Astrocyte of the hippocampus (primary cell): ENCODE measurements around the gene GJB4.
"Not testable (repeated sequence)": the region's sequence is repeated elsewhere in the genome, so short reads cannot be mapped to it uniquely, and the experiment has no call there.

Experiments
- DNase-seq: peaks from one replicate; pipeline ENCODE4 v3.0.0; 2011; ENCODE audit warnings: low read depth, low spot score

GJB4 gene

DNA sequence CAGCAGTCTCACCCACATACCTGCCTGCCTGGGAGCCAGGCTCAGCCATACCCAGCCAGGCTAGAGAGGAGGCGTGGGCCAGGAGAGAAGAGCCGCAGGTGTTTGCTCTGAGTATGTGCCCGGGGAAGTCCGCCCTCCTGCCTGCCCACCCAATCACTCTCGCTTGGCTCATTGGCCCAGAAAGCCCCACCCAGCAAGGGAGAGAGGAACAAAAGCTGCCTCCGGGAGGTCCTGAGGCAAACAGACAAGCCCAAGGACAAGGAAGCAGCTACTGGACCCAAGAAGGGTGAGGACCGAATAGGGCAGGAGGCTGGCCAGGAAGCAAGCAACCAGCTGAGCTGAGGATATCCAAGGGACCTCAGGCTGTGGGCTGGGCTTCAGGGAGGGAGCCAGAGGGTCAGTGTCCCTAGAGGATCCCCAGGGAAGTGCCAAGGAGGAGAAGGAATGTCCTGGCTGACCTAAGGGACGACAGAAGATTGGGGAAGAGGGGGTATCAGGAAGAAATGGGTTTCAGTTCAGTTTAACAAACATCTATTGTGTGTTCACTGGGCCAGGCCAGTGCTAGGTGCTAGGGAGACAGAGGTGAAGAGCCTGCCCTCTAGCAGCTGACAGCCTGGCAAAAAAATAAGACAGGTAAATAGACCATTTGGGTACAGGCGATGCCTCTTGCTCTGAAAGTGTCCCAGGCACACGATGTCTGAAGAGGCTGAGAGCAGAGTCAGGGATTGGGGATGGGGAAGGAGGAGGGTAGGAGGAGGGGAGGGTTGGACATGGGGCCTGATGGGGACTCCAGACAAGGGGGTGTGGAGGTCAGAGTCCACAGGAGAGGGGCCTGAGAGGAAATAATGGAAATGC is at the start of gene GJB4:
TSS of gene GJB4 (plus strand) at position 238 of the 855 bp plus-strand sequence. CDS start 1,515 bp downstream, outside the sequence.
- no peak for DNase-seq

DNA sequence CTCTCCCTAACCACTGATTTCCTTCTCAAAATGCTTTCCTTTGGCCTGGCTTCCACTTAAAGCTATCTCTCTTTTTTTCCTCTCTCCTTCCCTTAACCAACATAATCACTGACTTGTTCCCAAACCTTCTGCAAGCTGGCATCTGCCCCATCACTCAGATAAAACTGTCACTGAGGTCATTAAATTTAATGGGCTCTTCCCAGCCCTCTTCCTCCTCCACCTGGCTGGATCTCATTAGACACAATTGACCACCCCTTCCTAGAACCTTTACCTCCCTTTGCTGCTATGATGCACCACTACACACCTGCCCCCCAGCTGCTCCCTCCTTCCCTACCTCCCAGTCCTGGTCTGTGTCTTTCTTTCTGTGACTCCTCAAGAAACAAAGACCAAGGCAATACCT is 48.7 kb upstream of the GJB4 start:
- no peak for DNase-seq

DNA sequence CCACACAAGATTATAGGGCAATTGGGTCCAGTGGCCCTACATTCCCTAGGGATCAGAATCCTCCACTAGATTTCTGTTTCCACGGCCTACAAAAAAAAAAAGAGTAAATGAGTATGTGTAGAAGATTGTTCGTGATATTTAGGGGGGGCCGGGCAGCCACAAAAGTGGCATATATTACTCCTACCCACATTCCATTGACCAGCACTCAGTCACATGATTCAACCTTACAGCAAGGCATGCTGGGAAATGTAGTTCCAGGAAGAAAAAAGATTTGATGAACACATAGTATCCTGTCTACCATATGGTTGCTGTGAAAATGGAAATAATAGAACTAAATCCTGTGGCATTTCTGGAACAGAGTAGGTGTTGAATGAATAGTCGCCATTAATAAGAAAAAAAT is 48.1 kb upstream of the GJB4 start:
- DNase-seq = no peak

DNA sequence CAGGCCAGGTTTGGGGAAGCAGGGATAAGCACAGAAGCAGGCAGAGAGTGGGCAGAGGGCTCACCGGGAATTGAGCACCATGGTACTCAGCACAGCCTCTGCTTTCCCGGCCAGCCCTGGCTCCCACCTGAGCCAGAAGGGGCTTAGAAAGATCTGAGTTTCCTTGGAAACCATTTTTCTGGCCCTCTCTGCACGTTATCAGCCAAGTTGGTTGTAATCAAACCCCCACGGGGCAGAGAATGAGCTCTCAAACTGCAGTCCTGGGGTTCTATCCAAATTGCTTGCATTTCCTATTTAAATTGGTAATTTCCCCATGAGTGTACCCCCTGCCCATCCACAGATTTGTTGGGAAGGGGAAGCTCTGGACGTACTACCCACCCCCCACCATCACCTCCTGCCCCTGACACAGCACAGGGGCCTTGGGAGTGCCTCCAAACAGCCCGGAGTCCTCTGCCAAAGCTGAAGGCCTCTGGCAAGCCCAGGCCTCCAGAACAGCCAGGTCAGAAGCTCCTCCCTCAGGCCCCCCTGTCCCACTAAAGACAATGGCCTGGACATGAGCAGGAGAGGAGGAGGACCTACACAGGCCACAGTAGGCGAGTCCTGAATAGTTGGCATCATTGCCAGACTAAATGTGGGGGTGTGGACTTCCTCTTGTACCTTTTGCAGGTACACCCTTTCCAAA is 47.4 kb upstream of the GJB4 start:
- no peak for DNase-seq

DNA sequence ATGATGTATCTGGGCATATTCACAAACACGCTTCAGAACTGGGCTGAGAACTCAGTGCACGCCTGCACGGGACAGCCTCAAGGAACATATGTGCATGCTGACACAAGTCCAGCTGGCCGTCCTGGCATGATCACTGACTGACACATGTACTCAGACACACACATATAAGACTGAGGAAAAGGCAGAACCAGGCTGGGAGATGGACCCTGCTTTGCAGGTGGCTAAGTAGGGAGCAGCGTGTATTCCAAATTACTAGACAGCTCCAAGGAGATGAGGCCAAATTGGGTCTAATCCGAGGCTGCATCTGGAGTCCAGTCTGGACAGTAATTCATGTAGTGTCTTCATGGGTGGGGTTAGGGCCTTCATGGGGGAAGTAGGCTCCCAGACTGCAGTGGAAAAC is 46.1 kb upstream of the GJB4 start:
- no peak for DNase-seq

DNA sequence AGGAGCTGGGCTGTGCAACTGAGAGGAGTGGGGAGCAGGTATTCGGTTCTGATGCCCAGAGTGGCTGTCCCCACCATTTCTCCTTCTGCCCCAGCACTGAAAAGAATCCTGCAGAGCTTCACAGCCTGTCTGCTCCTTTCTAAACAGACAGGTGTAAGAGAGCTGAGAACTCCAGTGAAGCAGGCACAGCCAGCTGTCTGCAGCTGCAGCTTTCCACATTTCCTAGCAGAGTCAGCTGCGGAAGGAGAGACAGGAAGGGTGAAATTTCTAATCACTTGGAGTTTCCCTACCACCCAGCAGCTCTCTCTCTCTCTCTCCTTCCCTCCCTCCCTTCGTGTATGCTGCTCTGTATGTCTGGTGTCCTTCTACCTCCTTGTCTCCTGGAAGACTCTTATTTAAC is 45.2 kb upstream of the GJB4 start:
- DNase-seq = no peak

DNA sequence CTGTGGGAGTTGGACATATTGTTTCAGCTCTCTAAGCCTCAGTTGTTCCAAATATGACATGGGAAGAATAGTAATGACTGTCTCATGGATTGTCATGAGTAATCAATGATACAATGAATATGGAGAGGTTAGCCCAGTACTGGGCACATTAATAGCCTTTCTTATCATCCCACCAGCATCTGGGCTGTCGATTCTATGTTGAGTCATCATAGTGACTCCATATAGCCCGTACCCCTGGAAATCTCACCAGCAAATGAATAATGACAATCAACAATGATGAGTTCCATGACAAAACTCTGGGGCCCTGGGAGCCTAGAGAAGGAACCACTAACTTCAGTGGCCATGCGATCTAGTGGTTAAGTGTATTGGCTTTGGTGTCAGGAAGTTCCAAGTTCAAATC is 44.4 kb upstream of the GJB4 start:
- DNase-seq = no peak

DNA sequence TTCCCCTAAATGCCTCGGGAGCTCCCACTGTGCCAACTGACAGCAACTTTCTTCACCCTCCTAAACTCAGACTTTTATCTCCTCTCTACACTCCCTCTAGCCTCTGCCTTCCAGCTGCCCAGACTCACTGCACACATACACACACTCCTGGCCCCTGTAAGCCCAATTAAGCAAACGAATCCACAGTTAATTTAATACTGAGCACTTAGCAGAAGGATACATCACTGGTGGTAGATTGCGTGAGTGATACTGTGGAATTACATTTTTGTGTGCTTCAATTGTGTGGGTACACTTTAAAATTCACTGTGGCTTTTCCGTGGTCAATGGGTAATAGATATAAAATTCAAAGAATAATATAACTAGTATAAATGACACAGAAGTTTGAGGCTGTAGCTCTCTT is 38.3 kb upstream of the GJB4 start:
- no peak for DNase-seq

DNA sequence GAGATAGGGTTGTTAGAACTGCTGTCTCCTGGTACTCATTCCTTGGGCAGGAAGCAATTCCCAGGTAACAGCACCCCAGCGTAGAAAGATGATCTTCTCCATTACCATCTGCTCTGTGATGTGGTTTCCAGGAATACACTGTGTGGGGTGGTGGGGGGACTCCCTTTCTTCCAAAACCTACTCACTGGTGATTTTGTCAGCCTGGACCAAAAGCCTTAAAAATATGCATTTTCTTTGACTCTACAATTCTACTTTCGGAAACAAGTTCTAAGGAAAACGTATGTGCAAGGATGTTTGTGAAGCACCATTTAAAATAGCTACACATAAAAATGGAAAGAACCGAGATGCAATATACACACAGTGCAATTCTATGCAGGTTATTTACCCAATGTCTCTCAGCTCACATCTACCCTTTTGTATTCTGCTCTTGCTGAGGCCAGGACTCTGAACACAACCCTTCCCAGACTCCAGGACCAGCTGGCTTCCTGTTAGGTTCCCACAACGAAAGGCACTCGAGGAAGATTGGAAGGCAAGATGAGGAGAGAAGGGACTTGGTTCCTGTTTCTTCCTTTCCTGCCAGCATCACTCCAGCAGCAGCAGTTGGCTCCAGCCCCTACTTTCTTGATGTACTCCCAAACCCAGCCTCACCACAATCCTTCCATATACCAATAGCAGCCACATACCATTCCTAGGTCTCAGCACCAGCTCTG is 37.7 kb upstream of the GJB4 start:
- DNase-seq = no peak

DNA sequence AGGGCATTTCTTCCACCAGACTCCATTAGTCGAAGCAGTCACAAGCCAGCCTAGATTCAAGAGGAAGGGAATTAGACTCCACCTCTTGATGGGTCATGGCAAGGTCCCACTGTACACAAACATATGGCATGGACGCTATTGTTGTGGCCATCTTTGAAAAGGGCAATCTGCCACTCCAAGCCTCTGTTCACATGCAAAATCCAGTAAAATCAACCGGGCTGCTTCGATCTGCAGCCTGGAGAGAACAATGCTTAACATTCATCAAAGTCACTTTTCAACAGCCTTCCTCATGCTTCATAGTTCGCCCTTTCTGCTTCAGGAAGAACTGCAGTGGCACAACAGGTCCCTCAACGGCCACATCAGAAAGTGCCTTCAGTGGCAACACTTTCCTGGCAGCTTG is 32.7 kb upstream of the GJB4 start:
- DNase-seq = no peak

DNA sequence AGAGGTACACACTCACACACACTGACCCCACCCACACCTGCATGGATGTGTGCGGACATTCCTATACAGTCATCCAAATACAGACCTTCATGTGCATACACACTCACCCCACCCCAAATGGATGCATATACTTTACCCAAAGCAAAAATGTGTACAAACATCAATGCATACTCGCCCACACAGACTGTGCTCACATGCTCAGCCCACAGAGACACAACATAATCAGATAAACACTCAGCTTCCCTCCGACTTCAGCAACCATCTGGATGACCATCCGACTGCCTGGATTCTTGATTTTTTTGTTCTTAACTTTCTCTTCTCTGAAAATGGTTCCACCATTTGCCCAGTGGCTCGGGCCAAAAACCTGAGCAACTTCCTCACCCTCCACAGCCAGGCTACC is 29.1 kb upstream of the GJB4 start:
- no peak for DNase-seq

DNA sequence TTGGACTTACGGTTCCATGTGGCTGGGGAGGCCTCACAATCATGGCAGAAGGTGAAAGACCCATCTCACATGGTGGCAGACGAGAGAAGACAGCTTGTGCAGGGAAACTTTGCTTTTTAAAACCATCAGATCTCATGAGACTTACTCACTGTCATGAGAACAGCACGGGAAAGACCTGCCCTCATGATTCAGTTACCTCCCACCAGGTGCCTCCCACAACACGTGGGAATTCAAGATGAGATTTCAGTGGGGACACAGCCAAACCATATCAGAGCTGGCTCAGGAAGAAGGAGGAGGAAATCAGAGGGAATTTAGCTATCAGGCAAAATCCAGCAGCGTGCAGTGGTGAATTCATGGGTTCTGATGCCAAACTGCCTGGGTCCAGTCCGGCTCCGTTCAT is 26.7 kb upstream of the GJB4 start:
- DNase-seq = not testable (repeated sequence)

DNA sequence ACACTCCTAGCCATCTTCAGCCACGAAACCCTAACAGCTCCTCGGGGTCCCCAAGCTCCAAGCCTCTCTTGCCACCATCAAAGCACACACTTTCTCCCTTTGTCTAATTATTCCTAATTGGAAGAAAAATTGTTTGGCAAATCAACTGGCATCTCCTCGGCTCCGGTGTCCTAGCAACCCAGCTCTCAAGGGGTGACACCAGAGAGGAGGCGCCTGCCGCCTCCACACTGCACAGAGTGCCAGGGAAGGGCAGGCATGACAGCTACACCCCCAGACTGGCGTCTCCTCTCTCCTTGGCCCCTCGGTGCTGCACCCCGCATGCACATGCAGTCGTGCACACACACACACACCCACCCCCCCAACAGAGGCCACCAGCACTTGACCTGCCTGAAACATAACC is 22.8 kb upstream of the GJB4 start:
- DNase-seq = no peak

DNA sequence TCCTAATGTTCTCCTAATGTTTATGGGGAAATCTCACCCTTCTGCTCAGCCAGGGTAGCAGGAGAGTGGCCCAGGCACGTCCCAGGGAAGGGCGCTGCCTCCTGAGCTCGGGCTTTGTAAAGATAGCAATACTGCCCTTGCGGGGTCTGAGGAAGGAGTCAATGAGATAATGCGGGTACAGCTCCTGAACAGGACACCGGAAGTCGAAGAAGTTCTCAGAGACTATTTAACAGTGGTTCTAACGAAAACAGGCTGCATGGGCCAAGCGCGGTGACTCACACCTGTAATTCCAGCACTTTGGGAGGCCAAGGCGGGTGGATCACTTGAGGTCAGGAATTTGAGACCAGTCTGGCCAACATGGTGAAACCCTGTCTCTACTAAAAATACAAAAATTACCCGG is 22.3 kb upstream of the GJB4 start:
- DNase-seq = not testable (repeated sequence)

DNA sequence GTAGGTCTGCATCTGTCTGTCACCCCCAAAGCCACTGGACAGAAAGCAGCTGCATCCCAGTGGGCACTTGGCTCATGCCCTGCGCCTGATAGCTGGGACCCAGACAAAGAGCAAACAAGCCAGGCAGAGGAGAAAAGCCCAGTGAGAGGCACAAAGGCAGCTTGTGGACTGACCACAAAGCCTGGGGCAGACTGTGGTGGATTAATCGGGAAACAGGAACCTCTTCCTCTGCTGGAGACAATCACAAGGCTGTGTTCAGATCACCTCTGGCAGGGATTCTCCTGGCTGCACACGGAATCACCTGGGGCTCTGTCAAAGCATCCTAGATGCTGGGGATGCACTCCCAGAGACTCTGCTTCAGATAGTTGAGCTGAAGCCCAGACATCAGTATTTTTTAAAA is 19.9 kb upstream of the GJB4 start:
- no peak for DNase-seq

DNA sequence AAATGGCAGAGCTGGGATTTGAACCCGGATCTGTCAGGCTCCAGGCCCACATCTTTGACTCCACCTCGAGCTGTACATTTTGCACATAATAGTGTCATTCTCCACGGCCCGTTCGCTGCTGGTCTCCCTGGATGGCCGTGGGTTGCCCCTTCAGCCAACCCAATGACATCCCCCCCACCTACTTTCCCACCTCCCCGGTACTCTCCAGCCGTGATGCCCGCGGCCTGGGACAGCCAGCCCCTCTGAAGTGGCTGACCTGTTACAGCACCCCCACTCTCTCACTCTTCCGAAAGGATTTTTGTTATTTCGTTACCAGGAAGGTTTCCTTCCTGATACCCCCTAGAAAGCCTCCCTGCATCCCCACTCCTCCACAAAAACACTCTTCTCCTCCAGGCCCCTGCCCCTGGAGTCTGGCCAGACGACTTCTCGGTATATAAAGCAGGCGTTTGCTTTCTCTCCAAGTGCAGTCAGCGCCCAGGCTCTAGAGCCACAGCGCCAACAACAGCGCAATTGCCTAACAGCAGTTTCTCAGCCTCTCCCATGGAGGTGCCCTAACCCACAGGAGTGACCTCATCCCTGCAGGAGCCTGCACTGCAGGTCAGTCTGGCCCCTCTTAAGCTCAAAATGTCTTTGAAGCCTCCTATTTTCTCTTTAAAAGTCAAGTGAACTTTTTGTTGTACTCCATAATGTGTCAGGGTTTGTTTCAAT is 19.2 kb upstream of the GJB4 start:
- DNase-seq = peak; percentile 48

DNA sequence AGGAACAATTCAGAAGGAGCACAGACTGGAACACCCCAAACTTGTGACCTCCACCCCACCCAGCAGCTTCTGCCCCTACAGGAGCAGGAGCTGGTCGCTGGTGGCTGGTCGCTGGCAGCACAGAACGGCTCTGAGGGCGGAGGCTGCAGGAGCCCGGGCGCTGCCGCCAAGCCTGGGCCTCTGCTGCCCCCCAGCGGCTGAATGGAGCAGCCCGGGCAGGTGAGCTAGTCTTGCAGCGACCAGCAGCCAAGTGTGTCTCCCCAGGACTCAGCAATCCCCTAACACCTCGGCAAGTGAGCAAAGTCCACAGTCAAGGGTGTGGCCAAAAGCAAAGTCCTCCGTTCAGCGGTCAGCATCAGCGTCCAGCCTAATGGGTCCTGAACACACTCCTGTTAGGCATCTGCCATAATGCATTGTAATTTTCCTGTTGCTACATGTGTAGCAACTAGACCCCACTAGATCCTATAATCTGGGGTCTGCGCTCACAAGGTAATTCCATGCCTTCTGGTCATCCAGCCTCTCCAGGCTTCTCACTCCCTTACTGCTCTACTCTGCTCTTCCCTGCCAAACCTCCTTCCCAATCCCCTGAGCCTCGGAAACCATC is 16.8 kb upstream of the GJB4 start:
- peak; percentile 87 for DNase-seq

DNA sequence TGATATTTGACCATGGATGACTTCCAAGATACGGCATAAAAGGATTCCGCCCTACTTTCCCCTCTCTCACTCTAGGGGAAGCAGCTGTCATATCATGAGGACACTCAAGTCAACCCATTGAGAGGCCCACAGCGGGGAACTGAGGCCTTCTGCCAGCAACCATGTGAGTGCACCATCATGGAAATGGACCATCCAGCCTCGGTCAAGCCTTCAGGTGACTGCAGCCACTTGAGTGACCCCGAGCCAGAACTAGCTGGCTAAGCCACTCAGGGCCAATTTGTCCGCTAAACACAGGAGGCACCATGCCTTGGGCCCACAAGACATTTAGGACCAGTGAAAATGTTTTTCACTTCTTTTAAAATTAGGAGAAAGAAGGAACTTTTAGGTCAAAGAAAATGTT is 15.8 kb upstream of the GJB4 start:
- no peak for DNase-seq

DNA sequence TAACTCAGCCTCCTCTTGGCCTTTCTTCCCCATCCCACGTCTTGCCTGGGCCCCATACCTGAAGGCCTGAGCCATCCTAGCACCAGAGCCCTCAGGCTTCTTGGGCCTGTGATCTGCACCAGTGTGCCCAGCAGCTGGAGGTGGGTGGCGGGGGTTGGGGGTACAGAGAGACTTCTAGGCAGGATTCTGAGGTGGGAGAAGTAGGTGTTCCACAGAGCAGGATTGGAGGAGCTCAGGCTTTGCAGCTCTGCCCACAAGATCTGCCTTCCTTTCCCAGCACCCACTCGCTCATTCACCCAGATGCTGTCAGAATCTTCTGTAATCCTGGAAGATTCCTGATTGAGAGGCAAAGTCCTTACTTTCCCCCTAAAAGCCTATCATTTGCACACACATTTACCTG is 14.7 kb upstream of the GJB4 start:
- DNase-seq = no peak

DNA sequence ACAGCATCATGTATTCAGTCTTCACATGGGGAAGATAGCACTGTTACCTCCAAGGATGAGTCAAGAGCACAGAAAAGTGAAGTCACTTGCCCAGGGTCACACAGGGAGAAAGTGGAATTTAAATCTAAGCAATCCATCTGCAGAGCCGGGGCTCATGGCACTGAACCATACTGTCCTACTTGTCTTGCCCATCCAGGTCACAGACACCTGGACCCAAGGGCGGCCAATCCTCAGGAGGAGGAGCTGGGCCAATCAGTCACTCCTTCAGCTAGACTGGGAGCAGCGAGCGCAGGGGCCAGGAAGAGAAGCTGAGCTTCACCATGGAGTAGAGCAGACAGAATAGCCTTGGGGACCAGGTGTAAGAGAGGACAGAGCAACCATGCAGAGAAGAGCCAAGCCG is 13.9 kb upstream of the GJB4 start:
- DNase-seq = no peak

DNA sequence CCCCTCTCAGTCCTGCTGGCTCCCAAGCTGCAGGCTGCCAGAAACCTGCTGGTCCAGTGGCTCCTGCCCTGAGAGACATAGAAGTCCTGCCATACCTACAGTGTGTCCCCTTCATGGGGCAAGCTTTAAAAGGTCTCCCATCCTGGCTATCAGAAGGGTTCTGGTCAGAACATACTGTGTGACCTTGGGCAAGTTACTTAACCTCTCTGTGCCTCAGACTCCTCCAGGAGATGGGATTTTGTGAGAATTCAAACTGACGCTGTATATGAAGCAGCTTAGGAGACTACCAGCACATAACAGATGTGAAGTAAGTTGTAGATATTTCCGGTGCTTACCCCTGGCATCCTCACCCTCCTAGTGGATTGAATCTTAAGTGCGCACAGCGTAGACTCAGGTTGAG is 13.4 kb upstream of the GJB4 start:
- DNase-seq = no peak
